ENCODE measurements around the gene C16orf96. TPM values are rescaled to one million over a fixed set of nuclear protein-coding genes. Genes with fewer than 3 reads are reported as not detected.

The C16orf96 gene
- total RNA-seq, 1 experiment from 2014 or later, result 1.3 TPM

DNA sequence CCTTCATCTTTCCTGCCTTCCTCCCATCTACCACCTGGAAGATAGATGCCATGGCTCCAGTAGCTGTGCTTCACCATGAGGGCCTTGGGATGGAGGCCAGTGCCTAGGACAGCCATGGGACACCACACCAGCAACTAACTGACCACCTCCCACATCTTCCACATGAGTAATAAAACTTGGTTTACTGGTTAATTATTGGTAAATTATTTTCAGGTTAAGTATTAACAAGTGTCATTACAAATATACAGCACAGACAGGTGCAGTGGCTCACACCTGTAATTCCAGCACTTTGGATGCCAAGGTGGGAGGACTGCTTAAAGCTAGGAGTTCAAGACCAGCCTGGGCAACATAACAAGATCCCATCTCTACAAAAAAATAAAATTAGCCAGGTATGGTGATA lies 31.6 kb upstream of the C16orf96 start:
- Mint-ChIP-seq H3K9me3 (no peaks in the 10 kb centered on the region), H3K36me3 (0 out of 2 replicates have a peak, but pooled peaks cover 2% of the 10 kb centered on the region), H3K4me3 (no peak overlapping the region), H3K4me1 (peaks cover 57% of the 10 kb centered on the region), H3K27me3 (ENCODE audit: low read depth) (no peaks in the 10 kb centered on the region), H3K27ac (0 out of 2 replicates have a peak overlapping the region, but pooled peaks have one; percentile 25)
- DNase-seq (ENCODE audit: low spot score) (no peak), ATAC-seq (no peak)
- TF ChIP-seq, protein P1, sequence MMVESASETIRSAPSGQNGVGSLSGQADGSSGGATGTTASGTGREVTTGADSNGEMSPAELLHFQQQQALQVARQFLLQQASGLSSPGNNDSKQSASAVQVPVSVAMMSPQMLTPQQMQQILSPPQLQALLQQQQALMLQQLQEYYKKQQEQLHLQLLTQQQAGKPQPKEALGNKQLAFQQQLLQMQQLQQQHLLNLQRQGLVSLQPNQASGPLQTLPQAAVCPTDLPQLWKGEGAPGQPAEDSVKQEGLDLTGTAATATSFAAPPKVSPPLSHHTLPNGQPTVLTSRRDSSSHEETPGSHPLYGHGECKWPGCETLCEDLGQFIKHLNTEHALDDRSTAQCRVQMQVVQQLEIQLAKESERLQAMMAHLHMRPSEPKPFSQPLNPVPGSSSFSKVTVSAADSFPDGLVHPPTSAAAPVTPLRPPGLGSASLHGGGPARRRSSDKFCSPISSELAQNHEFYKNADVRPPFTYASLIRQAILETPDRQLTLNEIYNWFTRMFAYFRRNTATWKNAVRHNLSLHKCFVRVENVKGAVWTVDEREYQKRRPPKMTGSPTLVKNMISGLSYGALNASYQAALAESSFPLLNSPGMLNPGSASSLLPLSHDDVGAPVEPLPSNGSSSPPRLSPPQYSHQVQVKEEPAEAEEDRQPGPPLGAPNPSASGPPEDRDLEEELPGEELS (CRISPR knock-in tag; IDR thresholded peaks at IDR 0.05), result no peak
- TF ChIP-seq, protein P2, sequence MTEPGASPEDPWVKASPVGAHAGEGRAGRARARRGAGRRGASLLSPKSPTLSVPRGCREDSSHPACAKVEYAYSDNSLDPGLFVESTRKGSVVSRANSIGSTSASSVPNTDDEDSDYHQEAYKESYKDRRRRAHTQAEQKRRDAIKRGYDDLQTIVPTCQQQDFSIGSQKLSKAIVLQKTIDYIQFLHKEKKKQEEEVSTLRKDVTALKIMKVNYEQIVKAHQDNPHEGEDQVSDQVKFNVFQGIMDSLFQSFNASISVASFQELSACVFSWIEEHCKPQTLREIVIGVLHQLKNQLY (CRISPR knock-in tag; IDR thresholded peaks at IDR 0.05), result no peak
- TF ChIP-seq SMAD3 (CRISPR knock-in tag; IDR thresholded peaks at IDR 0.05; ENCODE audit: borderline replicate concordance) (no peak), ZNF423 (CRISPR knock-in tag; IDR thresholded peaks at IDR 0.05) (no peak), CREM (CRISPR knock-in tag; IDR thresholded peaks at IDR 0.05) (no peak), TP53 (CRISPR knock-in tag; IDR thresholded peaks at IDR 0.05) (no peak), FOXP1 (CRISPR knock-in tag; IDR thresholded peaks at IDR 0.05; ENCODE audit: borderline replicate concordance) (no peak), GRHL2 (CRISPR knock-in tag; IDR thresholded peaks at IDR 0.05; ENCODE audit: insufficient replicate concordance, severe bottlenecking) (no peak), RELA (CRISPR knock-in tag; IDR thresholded peaks at IDR 0.05; ENCODE audit: borderline replicate concordance) (no peak), ELF4 (CRISPR knock-in tag; IDR thresholded peaks at IDR 0.05; ENCODE audit: low read depth) (no peak)
- TF ChIP-seq, protein P3, sequence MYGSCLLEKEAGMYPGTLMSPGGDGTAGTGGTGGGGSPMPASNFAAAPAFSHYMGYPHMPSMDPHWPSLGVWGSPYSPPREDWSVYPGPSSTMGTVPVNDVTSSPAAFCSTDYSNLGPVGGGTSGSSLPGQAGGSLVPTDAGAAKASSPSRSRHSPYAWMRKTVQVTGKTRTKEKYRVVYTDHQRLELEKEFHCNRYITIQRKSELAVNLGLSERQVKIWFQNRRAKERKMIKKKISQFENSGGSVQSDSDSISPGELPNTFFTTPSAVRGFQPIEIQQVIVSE (CRISPR knock-in tag; IDR thresholded peaks at IDR 0.05; ENCODE audit: borderline replicate concordance), result no peak
- TF ChIP-seq, protein P4, sequence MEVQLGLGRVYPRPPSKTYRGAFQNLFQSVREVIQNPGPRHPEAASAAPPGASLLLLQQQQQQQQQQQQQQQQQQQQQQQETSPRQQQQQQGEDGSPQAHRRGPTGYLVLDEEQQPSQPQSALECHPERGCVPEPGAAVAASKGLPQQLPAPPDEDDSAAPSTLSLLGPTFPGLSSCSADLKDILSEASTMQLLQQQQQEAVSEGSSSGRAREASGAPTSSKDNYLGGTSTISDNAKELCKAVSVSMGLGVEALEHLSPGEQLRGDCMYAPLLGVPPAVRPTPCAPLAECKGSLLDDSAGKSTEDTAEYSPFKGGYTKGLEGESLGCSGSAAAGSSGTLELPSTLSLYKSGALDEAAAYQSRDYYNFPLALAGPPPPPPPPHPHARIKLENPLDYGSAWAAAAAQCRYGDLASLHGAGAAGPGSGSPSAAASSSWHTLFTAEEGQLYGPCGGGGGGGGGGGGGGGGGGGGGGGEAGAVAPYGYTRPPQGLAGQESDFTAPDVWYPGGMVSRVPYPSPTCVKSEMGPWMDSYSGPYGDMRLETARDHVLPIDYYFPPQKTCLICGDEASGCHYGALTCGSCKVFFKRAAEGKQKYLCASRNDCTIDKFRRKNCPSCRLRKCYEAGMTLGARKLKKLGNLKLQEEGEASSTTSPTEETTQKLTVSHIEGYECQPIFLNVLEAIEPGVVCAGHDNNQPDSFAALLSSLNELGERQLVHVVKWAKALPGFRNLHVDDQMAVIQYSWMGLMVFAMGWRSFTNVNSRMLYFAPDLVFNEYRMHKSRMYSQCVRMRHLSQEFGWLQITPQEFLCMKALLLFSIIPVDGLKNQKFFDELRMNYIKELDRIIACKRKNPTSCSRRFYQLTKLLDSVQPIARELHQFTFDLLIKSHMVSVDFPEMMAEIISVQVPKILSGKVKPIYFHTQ (CRISPR knock-in tag; IDR thresholded peaks at IDR 0.05), result no peak
- TF ChIP-seq, protein P5, sequence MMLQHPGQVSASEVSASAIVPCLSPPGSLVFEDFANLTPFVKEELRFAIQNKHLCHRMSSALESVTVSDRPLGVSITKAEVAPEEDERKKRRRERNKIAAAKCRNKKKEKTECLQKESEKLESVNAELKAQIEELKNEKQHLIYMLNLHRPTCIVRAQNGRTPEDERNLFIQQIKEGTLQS (CRISPR knock-in tag; conservative IDR thresholded peaks at IDR 0.05), result no peak
- TF ChIP-seq, protein P6, sequence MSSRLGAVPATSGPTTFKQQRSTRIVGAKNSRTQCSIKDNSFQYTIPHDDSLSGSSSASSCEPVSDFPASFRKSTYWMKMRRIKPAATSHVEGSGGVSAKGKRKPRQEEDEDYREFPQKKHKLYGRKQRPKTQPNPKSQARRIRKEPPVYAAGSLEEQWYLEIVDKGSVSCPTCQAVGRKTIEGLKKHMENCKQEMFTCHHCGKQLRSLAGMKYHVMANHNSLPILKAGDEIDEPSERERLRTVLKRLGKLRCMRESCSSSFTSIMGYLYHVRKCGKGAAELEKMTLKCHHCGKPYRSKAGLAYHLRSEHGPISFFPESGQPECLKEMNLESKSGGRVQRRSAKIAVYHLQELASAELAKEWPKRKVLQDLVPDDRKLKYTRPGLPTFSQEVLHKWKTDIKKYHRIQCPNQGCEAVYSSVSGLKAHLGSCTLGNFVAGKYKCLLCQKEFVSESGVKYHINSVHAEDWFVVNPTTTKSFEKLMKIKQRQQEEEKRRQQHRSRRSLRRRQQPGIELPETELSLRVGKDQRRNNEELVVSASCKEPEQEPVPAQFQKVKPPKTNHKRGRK (CRISPR knock-in tag; IDR thresholded peaks at IDR 0.05; ENCODE audit: borderline replicate concordance), result no peak
- TF ChIP-seq, protein P7, sequence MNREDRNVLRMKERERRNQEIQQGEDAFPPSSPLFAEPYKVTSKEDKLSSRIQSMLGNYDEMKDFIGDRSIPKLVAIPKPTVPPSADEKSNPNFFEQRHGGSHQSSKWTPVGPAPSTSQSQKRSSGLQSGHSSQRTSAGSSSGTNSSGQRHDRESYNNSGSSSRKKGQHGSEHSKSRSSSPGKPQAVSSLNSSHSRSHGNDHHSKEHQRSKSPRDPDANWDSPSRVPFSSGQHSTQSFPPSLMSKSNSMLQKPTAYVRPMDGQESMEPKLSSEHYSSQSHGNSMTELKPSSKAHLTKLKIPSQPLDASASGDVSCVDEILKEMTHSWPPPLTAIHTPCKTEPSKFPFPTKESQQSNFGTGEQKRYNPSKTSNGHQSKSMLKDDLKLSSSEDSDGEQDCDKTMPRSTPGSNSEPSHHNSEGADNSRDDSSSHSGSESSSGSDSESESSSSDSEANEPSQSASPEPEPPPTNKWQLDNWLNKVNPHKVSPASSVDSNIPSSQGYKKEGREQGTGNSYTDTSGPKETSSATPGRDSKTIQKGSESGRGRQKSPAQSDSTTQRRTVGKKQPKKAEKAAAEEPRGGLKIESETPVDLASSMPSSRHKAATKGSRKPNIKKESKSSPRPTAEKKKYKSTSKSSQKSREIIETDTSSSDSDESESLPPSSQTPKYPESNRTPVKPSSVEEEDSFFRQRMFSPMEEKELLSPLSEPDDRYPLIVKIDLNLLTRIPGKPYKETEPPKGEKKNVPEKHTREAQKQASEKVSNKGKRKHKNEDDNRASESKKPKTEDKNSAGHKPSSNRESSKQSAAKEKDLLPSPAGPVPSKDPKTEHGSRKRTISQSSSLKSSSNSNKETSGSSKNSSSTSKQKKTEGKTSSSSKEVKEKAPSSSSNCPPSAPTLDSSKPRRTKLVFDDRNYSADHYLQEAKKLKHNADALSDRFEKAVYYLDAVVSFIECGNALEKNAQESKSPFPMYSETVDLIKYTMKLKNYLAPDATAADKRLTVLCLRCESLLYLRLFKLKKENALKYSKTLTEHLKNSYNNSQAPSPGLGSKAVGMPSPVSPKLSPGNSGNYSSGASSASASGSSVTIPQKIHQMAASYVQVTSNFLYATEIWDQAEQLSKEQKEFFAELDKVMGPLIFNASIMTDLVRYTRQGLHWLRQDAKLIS (CRISPR knock-in tag; IDR thresholded peaks at IDR 0.05; ENCODE audit: borderline replicate concordance), result no peak
- ChIA-PET POLR2A (interaction anchor here (0.6 to 1.3 kb wide), 2 partner anchors 14 to 93 kb away, joined by 3 to 5 read pairs; partner anchors contain the start of gene CDIP1), CTCF (interaction anchor here (1.1 to 1.8 kb wide), 3 partner anchors 12 to 271 kb away, joined by 3 to 4 read pairs (median 3); no protein-coding TSS in a partner anchor)

Data from WTC11 (cell line).